CD4-positive, alpha-beta T cell (primary cell): ENCODE data around the gene DNAJA1. TPM values are rescaled to one million over a fixed set of nuclear protein-coding genes. Genes with fewer than 3 reads are reported as not detected.

Source experiments
- ATAC-seq: fragments of 200-7000 bp; cut with Tn5 transposase; one replicate; pipeline ENCODE4 v1.10.0; 2022; ENCODE audit warnings: mild to moderate bottlenecking; ENCODE audit not compliant: poor library complexity
- CTCF ChIA-PET: fragments of 350-600 bp; sonication (Branson Sonifier 250); formaldehyde crosslinking; loops from one replicate; lab custom pipeline; 2021; ENCODE audit warnings: antibody characterized with exemption, inconsistent platforms; lab: Charles Lee
- POLR2A ChIA-PET: fragments of 350-600 bp; sonication (Branson Sonifier 250); formaldehyde crosslinking; loops from one replicate; lab custom pipeline; 2021; ENCODE audit warnings: antibody characterized with exemption, inconsistent platforms; lab: Charles Lee
- DNase-seq, 14 experiments: peaks; one replicate each; pipeline ENCODE4 v3.0.0-alpha.2; 2013 to 2020; ENCODE audit warnings: mixed read lengths in 2 of 14
- H3K27ac ChIP-seq, 2 donors: one replicate each; pipeline versions ENCODE4 v1.5.1 to v1.7.0; 2013; ENCODE audit warnings: low read length in 2 of 2, low read depth in 1 of 2, mild to moderate bottlenecking in 1 of 2
- H3K27me3 ChIP-seq, 2 experiments: 1 replicate in 1 of 2; 2 replicates in 1 of 2; pipeline versions ENCODE4 v1.6.1 to v1.7.0; 2013; ENCODE audit warnings: low read length in 2 of 2, control low read depth in 1 of 2, mild to moderate bottlenecking in 1 of 2, moderate library complexity in 1 of 2; ENCODE audit not compliant: insufficient read depth in 2 of 2, control insufficient read depth in 1 of 2
- H3K36me3 ChIP-seq: one replicate; pipeline ENCODE4 v1.6.1; 2013; ENCODE audit warnings: low read length, control low read depth; ENCODE audit not compliant: insufficient read depth
- H3K4me1 ChIP-seq: one replicate; pipeline ENCODE4 v1.6.1; 2013; ENCODE audit warnings: low read length, control low read depth; ENCODE audit not compliant: insufficient read depth
- H3K4me3 ChIP-seq: one replicate; pipeline ENCODE4 v1.5.1; 2013; ENCODE audit warnings: mild to moderate bottlenecking, low read length, moderate library complexity
- H3K9me3 ChIP-seq, 2 experiments: 1 replicate in 1 of 2; 2 replicates in 1 of 2; pipeline versions ENCODE4 v1.6.1 to v1.7.0; 2013; ENCODE audit warnings: low read length in 2 of 2, mild to moderate bottlenecking in 2 of 2, control low read depth in 1 of 2, moderate library complexity in 1 of 2; ENCODE audit not compliant: control insufficient read depth in 1 of 2, insufficient read depth in 1 of 2
- H3K27ac Mint-ChIP-seq: one replicate; pipeline ENCODE4 v1.8.0; 2020; ENCODE audit warnings: mixed read lengths
- H3K27me3 Mint-ChIP-seq: one replicate; pipeline ENCODE4 v1.8.0; 2021; ENCODE audit warnings: mixed read lengths
- H3K36me3 Mint-ChIP-seq: one replicate; pipeline ENCODE4 v1.8.0; 2021; ENCODE audit warnings: low read depth, mixed read lengths
- H3K4me1 Mint-ChIP-seq: one replicate; pipeline ENCODE4 v1.8.0; 2021; ENCODE audit warnings: low read depth, mixed read lengths
- H3K4me3 Mint-ChIP-seq: one replicate; pipeline ENCODE4 v1.8.0; 2020; ENCODE audit warnings: mild to moderate bottlenecking, mixed read lengths
- H3K9me3 Mint-ChIP-seq: one replicate; pipeline ENCODE4 v1.8.0; 2020; ENCODE audit warnings: mixed read lengths
- intact Hi-C, 2 experiments: fragments of 100-400 bp; cut with DNase I in 1 of 2; cut with micrococcal nuclease in 1 of 2; formaldehyde crosslinking; loops; one replicate each; pipeline versions ENCODE4 v1.15.1 to v1.9.0; 2023 to 2025; cut with DNase I, micrococcal nuclease
- total RNA-seq, 174 experiments: library from RNA in 2 of 174; stranded (reverse) in 2 of 174; gene quantifications; one replicate each; pipeline ENCODE4 v1.2.3 and lab custom pipeline; 2021 to 2026
- TF ChIP-seq, protein P1 (sequence below): fragments of 200-600 bp; IDR thresholded peaks from one replicate; pipeline ENCODE4 v1.8.0; 2022; ENCODE audit warnings: antibody characterized with exemption, mild to moderate bottlenecking

DNAJA1 gene
- total RNA-seq, 2 experiments from 2014 or later, result 150 to 156 TPM

DNA sequence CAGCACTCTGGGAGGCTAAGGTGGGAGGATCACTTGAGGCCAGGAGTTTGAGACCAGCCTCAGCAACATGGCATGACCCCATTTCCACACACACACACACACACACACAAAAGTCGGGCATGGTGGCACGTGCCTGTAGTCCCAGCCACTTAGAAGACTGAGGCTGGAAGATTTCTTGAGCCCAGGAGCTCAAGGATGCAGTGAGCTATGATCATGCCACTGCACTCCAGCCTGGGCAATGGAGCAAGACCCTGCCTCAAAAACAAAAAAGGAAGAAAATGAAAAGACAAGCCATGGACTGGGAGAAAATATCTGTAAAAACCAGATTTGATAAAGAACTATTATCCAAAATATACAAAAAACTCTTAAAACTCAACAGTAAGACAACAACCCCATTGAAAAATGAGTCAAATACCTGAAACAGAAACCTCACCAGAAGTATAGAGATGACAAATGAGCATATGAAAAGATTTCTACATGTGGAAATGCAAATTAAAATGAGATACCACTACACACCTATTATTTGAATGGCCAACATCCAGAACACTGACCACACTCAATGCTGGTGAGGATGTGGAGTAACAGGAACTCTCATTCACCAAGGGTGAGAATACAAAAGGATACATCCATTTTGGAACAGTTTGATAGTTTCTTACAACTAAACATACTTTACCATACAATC is 24.7 kb downstream of the DNAJA1 start:
- Mint-ChIP-seq H3K27me3 (no peaks in the 10 kb centered on the region), H3K4me1 (peaks cover 17% of the 10 kb centered on the region), H3K9me3 (no peaks in the 10 kb centered on the region), H3K27ac (no peak overlapping the region), H3K4me3 (no peak overlapping the region), H3K36me3 (peaks cover 78% of the 10 kb centered on the region)
- DNase-seq (no peak), ATAC-seq (no peak)
- Histone ChIP-seq H3K4me3 (no peak overlapping the region), H3K4me1 (no peaks in the 10 kb centered on the region), H3K9me3 (no peaks in the 10 kb centered on the region), H3K27ac (no peak overlapping the region), H3K36me3 (peaks cover 69% of the 10 kb centered on the region), H3K27me3 (no peaks in the 10 kb centered on the region)
- intact Hi-C loops, result no loop called here
- ChIA-PET CTCF (no interaction called here), POLR2A (interaction anchor here (1.2 kb wide), 1 partner anchor 26 kb away, joined by 3 read pairs; the partner anchor contains the start of gene SMU1)
- TF ChIP-seq, protein P1, sequence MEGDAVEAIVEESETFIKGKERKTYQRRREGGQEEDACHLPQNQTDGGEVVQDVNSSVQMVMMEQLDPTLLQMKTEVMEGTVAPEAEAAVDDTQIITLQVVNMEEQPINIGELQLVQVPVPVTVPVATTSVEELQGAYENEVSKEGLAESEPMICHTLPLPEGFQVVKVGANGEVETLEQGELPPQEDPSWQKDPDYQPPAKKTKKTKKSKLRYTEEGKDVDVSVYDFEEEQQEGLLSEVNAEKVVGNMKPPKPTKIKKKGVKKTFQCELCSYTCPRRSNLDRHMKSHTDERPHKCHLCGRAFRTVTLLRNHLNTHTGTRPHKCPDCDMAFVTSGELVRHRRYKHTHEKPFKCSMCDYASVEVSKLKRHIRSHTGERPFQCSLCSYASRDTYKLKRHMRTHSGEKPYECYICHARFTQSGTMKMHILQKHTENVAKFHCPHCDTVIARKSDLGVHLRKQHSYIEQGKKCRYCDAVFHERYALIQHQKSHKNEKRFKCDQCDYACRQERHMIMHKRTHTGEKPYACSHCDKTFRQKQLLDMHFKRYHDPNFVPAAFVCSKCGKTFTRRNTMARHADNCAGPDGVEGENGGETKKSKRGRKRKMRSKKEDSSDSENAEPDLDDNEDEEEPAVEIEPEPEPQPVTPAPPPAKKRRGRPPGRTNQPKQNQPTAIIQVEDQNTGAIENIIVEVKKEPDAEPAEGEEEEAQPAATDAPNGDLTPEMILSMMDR, result no peak

DNA sequence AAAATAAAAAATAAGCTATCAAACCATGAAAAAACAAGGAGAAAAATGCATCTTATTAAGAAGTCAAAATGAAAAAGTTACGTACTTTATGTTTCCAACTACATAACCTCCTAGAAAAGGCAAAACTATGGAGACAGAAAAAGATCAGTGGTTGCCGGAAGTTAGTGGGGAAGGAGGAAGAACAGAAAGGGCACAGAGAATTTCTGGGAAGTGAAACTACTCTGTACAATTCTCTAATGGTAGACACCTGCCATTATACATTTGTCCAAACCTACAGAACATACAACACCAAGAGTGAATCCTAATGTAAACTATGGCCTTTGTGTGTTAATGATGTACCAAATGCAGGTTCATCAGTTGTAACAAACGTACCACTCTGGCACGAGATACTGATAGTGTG is 26.1 kb downstream of the DNAJA1 start:
- no peaks in the 10 kb centered on the region for H3K9me3 ChIP-seq
- H3K9me3 Mint-ChIP-seq, result no peaks in the 10 kb centered on the region
- no peaks in the 10 kb centered on the region for H3K4me1 ChIP-seq
- H3K36me3 Mint-ChIP-seq, result peaks cover 87% of the 10 kb centered on the region
- intact Hi-C loops, result no loop called here
- H3K27ac ChIP-seq, result no peak overlapping the region
- TF ChIP-seq, protein P1, result no peak
- H3K4me3 Mint-ChIP-seq, result no peak overlapping the region
- no peak overlapping the region for H3K4me3 ChIP-seq
- ChIA-PET POLR2A (interaction anchor here (0.6 kb wide), 1 partner anchor 270 kb away, joined by 4 read pairs; no protein-coding TSS in a partner anchor), CTCF (no interaction called here)
- no peak for DNase-seq
- H3K27me3 ChIP-seq, result no peaks in the 10 kb centered on the region
- H3K4me1 Mint-ChIP-seq, result peaks cover 12% of the 10 kb centered on the region
- H3K27me3 Mint-ChIP-seq, result no peaks in the 10 kb centered on the region
- peaks cover 75% of the 10 kb centered on the region for H3K36me3 ChIP-seq
- H3K27ac Mint-ChIP-seq, result no peak overlapping the region
- ATAC-seq, result no peak

DNA sequence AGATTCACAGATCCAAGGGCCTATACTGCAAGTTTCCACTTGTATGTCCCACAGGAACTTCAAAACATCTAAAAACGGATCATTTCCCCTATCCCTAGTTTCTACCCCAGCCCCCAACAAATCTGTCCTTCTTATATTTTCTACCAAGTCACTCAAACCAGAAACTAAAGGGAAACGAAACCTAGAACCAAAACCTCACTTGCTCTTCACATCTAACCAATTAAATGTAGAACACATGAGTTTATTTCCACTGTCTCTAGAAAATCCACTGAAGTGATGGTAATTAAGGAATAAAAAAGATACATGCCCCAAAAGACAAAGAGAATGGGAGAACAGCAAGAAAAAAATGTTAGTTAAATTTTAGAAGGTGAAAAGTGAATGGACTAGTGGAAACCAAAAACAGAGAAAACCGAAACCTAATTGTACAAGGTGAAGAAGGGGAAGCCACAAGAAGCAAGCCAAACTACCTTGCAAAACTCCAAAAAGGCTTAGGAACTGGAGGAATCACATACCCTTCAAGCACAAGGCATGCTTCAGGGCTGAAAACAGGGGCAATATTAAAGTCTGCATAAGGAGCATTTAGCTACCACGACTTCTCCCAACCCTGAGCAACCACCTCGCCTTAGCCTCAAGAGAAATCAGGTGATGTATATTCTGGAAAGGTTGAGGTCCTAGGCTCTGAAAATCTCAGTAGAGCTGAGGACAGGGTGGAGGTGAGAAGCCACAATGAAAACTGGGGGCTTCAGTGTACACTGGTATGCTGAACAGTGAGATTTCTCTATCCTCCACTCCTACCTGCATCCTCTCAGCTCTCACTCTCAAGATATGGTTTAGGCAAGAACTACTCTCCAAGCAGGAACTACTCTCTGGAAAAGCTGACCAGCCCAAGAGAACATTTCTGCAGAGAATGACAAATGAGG is 40.3 kb downstream of the DNAJA1 start:
- Mint-ChIP-seq H3K9me3 (no peaks in the 10 kb centered on the region), H3K36me3 (peaks cover 93% of the 10 kb centered on the region), H3K4me3 (no peak overlapping the region), H3K27me3 (no peaks in the 10 kb centered on the region), H3K4me1 (peaks cover 14% of the 10 kb centered on the region), H3K27ac (no peak overlapping the region)
- H3K27ac ChIP-seq, result no peak overlapping the region
- H3K4me3 ChIP-seq, result no peak overlapping the region
- H3K4me1 ChIP-seq, result no peaks in the 10 kb centered on the region
- H3K27me3 ChIP-seq, result no peaks in the 10 kb centered on the region
- TF ChIP-seq, protein P1, result no peak
- H3K9me3 ChIP-seq, result no peaks in the 10 kb centered on the region
- DNase-seq (peak in 1 of 14 experiments; percentile 13), ATAC-seq (no peak)
- peaks cover 90% of the 10 kb centered on the region for H3K36me3 ChIP-seq
- ChIA-PET POLR2A (no interaction called here), CTCF (no interaction called here)
- intact Hi-C loops, result no loop called here
